NCI-H510A (cell line): ENCODE results near the gene COL16A1.

Experiments
- DNase-seq: peaks from one replicate; lab custom pipeline; 2025; lab: John Stamatoyannopoulos, UW

COL16A1 gene

DNA sequence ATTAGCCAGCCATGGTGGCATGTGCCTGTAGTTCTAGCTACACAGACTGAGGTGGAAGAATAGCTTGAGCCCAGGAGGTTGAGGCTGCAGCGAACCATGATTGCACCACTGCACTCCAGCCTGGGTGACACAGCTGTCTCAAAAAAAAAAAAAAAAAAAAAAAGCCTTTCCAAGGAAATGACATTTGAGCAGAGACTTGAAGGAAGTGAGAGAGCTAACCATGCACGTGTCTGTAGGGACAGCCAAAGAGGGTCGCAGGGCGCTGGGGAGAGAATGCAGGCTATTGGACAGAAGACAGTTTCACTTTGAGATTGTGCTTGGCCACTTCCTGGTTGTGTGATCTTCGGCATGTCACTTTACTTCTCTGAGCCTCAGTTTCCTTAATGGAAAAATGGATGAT lies 79.5 kb downstream of the COL16A1 start:
- no peak for DNase-seq

DNA sequence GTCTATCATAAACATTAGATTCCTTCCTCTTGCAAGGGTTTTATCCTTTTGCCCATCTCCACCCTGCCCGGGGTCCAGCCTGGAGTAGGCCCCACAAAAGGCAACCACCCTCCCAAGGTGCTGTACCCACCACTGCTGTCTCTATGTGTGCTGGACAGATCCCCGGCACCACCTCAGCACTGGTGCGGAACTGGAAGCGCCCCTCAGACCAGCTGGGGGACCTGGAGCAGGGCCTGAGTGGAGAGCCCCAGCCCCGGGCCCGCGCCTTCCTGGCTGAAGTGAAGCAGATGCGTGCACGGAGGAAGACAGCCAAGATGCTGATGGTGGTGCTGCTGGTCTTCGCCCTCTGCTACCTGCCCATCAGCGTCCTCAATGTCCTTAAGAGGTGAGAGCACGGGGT lies 80.5 kb downstream of the COL16A1 start:
- no peak for DNase-seq

DNA sequence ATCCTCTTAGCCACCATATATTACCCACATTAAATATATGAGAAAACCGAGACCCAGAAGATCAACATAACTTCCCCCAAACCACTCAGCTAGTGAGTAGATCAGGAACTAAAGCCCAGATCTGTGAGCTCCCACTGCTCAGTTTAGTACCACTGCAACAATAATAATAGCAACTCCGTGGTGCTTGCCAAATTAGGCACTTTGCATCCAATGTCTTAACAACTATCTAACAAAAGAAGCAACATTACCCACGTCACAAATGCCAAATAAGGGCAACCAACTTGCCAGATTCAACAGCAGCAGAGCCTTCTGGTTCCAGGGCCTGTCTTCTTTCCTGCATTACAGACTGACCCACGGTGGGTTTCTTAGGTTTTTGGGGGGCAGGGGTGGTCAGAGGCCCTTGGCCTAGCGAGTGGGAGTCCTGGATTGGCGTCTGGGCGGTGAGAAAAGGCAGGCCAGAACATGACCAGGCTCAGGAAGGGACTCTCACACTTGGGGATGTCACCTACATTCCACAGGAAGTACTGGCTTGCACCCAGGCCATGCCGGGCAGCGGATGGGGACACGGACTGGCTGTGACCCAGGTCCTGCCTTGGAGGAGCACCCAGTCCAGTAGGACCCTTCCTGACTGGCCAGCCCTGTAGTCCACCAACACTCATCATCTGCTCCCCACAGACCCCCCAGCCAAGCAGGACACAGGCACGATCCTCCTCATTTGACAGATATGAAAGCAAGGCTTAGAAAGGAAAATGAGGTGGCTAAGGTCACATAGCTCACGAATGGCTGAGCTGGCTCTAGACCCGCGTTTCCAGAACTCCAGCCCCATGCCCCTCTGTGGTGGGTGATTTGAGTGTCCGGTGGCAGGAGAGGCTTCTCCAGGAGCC lies 81.7 kb downstream of the COL16A1 start:
- DNase-seq = no peak

DNA sequence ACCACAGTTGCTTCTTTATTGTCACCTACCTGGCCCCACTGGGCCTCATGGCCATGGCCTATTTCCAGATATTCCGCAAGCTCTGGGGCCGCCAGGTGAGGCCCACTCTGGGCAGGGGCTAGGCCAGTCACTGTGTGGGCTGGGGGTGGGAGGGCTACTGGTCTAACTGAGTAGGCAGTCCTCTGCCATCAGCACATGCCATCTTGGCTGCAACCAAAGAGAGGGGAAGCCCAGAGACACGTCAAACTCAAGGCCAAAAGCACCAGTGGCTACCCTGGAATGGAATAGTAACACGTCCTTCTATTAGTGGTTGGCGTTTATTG lies 82.4 kb downstream of the COL16A1 start:
- DNase-seq = no peak

DNA sequence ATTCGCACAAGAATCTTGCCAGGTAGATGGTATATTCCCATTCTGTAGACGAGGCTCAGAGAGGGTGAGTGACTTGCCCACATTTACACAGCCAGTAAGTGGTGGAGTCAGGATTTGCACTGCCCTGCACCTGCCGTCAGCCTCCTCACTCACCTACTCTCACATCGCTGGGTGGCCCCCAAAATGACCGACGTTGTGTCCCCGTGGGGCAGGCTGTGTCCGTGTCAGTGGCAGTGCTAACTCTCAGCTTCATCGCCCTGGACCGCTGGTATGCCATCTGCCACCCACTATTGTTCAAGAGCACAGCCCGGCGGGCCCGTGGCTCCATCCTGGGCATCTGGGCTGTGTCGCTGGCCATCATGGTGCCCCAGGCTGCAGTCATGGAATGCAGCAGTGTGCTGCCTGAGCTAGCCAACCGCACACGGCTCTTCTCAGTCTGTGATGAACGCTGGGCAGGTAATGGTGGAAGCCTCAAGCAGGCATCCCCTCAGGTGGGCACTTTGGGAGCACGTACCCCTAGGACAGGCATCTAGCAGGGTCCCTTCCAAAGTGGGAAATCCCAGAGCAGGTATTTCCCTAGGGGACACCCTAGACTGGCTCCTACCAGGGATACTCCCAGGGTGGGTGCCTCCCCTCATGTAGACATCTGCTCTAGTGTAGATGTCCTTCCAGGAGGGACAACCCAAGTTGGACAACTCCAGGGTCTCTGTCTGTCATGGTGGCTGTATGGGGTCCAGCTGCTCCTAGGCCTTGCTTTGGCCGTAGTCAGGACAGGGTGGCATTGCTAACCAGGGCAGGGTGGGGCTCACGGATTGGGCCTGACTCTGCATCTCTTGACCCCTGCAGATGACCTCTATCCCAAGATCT lies 83.0 kb downstream of the COL16A1 start:
- no peak for DNase-seq

DNA sequence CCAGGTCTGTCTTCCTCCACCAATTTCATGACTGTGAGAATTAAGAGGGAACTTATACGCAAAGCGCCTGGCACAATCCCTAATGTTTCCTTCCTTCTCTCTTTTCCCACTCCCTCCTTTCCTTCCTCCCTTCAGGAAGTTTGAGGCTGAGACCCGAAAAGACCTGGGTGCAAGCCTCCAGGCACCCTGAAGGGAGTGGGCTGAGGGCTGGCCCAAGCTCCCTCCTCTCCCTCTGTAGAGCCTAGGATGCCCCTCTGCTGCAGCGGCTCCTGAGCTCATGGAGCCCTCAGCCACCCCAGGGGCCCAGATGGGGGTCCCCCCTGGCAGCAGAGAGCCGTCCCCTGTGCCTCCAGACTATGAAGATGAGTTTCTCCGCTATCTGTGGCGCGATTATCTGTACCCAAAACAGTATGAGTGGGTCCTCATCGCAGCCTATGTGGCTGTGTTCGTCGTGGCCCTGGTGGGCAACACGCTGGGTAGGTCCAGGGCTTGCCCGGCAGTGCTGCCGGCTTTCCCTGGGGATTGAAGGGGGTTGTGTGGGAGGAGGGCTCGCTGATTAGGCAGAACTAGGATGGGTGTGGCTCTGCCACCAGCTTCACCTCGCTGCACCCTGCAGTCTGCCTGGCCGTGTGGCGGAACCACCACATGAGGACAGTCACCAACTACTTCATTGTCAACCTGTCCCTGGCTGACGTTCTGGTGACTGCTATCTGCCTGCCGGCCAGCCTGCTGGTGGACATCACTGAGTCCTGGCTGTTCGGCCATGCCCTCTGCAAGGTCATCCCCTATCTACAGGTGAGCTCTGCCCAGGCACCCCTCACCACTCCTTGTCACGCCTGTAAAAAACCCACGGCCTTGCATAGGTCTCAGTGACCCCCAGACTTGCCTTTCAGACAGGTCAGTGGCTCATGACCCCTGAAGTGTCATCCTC lies 84.6 kb downstream of the COL16A1 start:
- no peak for DNase-seq

DNA sequence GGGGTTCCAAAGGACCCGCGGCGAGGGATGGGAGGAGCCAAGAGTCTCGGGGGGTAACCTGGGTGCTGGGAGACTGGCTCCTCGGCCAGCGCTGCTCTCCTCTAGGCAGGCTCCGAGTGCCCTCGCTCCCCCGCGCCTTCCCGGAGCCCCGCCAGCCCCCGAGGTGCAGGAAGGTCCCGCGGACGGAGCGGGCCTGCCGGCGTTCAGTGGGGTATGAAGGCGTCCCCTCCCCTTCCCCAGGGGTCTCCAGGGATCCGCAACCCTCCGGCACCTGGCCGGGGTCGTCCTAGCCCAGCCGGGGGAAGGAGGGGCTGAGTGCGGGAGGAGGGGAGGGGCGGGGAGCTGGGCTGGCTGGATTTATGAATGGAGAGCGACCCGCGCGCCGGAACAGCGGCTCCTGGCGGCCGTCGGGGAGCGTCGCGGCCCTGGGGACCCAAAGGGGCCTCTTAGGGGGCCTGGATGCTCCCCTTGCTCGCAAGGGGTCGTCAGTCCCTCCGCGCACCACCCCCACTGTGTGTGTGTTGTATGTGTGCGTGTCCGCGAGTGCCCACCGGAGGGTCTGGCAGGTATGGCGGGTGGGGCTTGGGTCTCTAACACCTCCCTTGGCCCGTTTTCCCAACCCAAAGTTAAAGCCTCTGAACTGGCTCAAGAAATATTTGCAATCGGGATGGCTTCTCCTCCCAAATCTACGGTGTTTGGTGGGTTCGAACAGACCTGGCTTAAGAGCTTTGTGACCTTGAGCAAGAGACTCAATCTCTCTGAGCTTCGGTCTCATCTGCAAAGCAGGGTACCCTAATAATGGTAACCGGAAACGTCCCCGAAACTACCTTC lies 85.7 kb downstream of the COL16A1 start:
- peak; percentile 16 for DNase-seq

DNA sequence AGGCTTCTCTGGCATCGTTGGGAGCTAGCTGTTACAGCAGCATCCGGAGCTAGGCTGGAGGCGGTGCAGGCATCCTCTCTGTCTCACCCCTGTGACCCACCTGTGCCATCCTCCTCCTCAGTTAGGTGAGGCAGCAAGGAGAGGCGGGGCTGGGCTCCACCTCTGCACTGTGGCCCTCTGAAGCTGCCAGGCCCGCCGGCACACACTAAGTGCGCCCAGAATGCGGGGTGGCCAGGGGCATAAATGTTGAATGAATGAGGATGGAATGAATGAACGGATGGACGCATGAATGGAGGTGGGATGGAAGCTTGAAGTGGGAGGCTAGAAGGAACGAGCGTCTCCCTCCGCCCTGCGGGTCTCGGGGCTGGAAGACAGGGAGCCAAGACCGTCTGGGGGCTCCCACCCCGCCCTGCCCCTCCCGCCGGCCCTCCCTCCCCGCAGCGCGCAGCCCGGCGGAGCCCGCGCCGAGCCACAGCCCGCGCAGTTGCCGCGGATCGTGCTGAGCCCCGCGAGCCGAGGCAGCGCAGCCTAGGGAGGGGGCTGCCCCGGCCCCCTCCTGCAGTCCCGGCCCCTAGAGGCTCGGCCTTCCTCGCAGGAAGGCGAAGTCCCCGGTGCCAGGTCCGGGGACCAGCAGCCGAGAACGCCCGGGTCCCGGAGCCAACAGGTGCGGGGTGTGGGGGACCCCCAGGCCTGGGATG lies 86.5 kb downstream of the COL16A1 start, which contains the start of gene HCRTR1:
Gene HCRTR1 (plus strand): TSS at position 472 of the 698 bp plus-strand sequence. CDS start 1,504 bp downstream, outside the sequence.
- DNase-seq = no peak

DNA sequence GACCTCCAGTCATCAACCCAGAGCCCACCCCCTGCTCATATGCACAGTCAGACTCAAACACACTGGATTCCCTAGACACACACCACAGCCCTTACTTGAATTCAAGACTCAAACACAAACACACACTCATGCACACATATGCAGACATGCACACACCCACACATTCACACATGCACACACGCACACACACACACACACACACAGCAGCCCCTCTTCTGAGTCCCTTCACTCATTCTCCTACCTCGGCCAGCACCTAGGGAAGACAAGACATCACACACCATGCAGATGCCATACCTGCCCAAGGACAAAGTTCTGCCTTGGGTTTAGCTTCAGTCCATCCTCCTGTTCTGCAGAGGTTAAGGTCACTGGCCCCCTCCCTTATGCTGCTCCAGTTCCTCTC lies 87.9 kb downstream of the COL16A1 start:
- no peak for DNase-seq

DNA sequence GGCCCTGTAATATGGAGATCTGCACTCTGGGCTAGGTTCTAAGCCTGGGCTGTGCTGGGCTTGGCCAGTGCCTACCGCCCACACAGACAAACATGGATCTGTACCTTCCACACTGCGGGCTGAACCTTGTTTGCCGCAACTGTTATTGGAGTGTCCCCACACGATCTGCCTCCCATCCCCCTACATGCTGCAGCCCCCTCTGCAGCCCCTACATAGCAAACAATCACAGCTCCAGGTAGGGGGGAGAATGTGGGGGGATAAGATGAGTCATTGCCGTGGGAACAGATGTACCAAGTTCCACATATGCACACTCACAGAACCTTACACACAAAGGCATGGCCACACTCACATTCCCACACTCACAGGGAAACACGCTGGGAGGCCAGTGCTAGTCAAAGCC lies 88.4 kb downstream of the COL16A1 start:
- no peak for DNase-seq

DNA sequence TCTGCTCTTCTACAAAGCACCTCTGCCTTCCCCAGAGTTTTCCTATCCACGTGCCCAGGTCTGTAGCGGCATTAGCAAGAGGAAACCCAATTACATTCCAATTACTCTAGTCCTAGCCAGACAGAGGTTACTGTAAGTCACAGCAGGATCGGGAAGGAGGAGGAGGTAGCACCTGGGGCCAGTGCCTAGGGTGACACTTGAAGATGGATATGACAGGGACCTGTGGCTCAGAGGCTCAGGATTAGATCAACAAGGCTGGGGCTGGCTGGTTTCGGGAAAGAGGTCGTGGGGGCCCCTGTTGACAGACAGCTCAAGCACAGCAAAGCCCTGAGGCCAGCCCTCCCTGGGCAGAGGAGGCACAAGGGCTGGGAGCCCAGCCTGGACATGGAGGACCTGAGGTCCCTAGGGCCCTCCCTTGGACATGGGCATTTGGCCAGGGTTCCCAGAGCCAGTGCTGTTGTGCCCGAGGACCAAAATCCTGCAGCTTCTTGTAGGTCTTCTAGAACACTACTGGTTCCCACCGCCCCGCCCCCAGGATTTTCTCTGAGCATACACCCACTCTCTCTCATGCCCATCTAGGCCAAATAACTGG lies 89.3 kb downstream of the COL16A1 start:
- no peak for DNase-seq

DNA sequence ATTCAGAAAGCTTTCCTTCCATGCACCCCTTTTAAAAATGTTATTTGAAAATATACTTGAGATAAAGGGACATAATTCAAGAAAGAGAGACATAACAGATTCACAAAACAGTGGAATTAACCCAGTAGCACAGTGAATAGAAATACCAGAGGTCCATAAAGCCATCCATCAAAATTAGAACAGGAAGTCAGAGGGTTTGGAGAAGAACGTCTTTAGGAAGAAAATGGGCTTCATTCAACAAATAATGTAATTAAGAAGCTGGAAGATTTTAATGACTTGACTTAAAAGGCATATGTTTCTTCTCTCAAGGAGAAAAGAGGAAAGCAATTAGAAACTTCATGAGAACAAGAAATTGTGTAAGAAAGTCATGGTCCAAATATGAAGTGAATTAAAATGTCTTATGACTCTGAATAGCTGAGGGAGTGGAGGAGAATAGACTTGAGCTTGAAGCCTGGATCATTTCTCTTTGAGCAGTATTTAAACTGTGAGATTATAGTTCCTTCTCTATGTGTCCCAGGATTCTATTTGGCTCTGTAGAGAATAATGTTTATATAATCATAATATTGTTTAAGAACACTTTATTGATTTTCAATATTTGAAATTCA lies 94.2 kb downstream of the COL16A1 start:
- no peak for DNase-seq

DNA sequence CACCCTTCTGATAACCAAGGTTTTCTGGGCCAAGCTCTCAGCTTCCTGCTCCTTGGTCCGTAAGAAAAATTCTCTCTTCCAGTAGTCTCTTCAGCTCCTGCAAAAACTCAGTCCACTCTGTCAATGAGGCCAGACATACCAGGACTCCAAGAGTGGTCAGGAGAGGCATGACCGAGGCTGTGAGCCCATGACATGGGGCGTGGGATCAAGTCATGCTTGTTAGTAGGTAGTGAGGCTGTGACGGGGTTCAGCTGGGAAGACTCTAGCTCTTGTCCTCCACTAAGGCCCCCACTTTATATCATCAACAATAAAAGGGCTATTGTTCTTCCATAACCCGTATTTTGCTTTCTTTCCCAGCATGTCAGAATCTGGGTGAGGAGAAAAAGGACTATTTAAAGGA lies 96.5 kb downstream of the COL16A1 start:
- DNase-seq = no peak

DNA sequence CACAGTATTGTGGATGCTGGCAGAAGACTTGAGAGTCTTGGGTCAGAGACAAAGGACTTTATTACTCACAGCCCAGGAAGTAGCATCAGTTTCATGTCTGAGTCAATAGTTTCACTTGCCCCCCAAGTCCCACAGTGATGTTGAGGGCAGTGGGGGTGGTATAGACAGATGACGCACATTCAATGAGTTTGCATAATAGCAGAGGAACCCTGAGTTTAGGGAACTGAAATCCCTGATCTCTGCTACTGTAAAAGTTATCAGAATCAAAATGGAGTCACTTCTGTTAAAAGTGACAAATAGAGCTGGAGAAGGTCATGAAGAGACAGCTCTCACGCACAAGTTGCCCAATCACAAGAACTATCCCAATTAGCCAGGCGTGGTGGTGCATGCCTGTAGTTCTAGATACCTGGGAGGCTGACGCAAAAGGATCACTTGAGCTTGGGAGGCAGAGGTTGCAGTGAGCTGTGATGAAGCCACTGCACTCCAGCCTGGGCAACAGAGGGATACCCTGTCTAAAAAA lies 97.8 kb downstream of the COL16A1 start:
- DNase-seq = no peak
